Erythroblast (primary cell): Measurements from ENCODE around the gene C1orf198.

Experiments used
- GATA1 ChIP-seq: IDR thresholded peaks from 2 replicates; pipeline ENCODE4 v1.6.1; 2011; ENCODE audit warnings: low read depth, mild to moderate bottlenecking, control low read depth, low read length, moderate library complexity
- POLR2A ChIP-seq: IDR thresholded peaks from 2 replicates; pipeline ENCODE4 v1.6.1; 2011; ENCODE audit warnings: mild to moderate bottlenecking, low read length

- TF ChIP-seq POLR2A, result no peak
- TF ChIP-seq GATA1, result no peak
Observed at GRCh38 chr1:230807561-230808280, 60.6 kb downstream of the C1orf198 start.
